Astrocyte (in vitro differentiated cells and primary cell): ENCODE measurements around the gene XIRP1. TPM values are rescaled to one million over a fixed set of nuclear protein-coding genes. Genes with fewer than 3 reads are reported as not detected.
"Not testable (repeated sequence)": the region's sequence is repeated elsewhere in the genome, so short reads cannot be mapped to it uniquely, and the experiment has no call there.

Experiments
- DNase-seq: peaks from one replicate; pipeline ENCODE4 v3.0.0-alpha.2; 2010; ENCODE audit warnings: low read depth
- FAIRE-seq: peaks from 2 replicates; lab custom pipeline; 2011; peaks lifted over from hg19 to GRCh38; lab: Jason Lieb, UNC
- H2AFZ ChIP-seq: 2 replicates; pipeline ENCODE4 v1.6.0; 2012; ENCODE audit warnings: low read depth, low read length, inconsistent platforms
- H3K27ac ChIP-seq: 2 replicates; pipeline ENCODE4 v1.5.1; 2011; ENCODE audit warnings: low read depth, low read length, inconsistent platforms
- H3K27me3 ChIP-seq: 2 replicates; pipeline ENCODE4 v1.6.0; 2011; ENCODE audit warnings: low read length, inconsistent platforms; ENCODE audit not compliant: insufficient read depth
- H3K36me3 ChIP-seq: 2 replicates; pipeline ENCODE4 v1.5.1; 2011; ENCODE audit warnings: low read length, inconsistent platforms; ENCODE audit not compliant: insufficient read depth
- H3K4me1 ChIP-seq: 2 replicates; pipeline ENCODE4 v1.5.1; 2011; ENCODE audit warnings: low read length, inconsistent platforms; ENCODE audit not compliant: insufficient read depth
- H3K4me2 ChIP-seq: 2 replicates; pipeline ENCODE4 v1.6.0; 2012; ENCODE audit warnings: low read length, inconsistent platforms
- H3K4me3 ChIP-seq: 2 replicates; pipeline ENCODE4 v1.5.1; 2011; ENCODE audit warnings: low read depth, mild to moderate bottlenecking, low read length, inconsistent platforms; ENCODE audit not compliant: insufficient read depth
- H3K79me2 ChIP-seq: 2 replicates; pipeline ENCODE4 v1.6.0; 2012; ENCODE audit warnings: mild to moderate bottlenecking, low read length, inconsistent platforms; ENCODE audit not compliant: insufficient read depth
- H3K9ac ChIP-seq: 2 replicates; pipeline ENCODE4 v1.6.0; 2012; ENCODE audit warnings: mild to moderate bottlenecking, low read length, inconsistent platforms
- H3K9me3 ChIP-seq: 2 replicates; pipeline ENCODE4 v1.5.1; 2012; ENCODE audit warnings: low read depth, mild to moderate bottlenecking, low read length, inconsistent platforms; ENCODE audit not compliant: insufficient read depth
- H4K20me1 ChIP-seq: 2 replicates; pipeline ENCODE4 v1.6.0; 2012; ENCODE audit warnings: low read length, inconsistent platforms; ENCODE audit not compliant: insufficient read depth
- H3K27ac Mint-ChIP-seq: one replicate; pipeline ENCODE4 v1.8.0; 2021; ENCODE audit warnings: mild to moderate bottlenecking, mixed read lengths; ENCODE audit not compliant: unreplicated experiment
- H3K27me3 Mint-ChIP-seq: one replicate; pipeline ENCODE4 v1.8.0; 2021; ENCODE audit warnings: low read depth, mixed read lengths; ENCODE audit not compliant: unreplicated experiment
- H3K36me3 Mint-ChIP-seq: one replicate; pipeline ENCODE4 v1.8.0; 2021; ENCODE audit warnings: low read depth, mixed read lengths; ENCODE audit not compliant: unreplicated experiment
- H3K4me1 Mint-ChIP-seq: one replicate; pipeline ENCODE4 v1.8.0; 2021; ENCODE audit warnings: low read depth, mixed read lengths; ENCODE audit not compliant: unreplicated experiment
- H3K4me3 Mint-ChIP-seq: one replicate; pipeline ENCODE4 v1.8.0; 2021; ENCODE audit warnings: mild to moderate bottlenecking, moderate library complexity, mixed read lengths; ENCODE audit not compliant: unreplicated experiment
- H3K9me3 Mint-ChIP-seq: one replicate; pipeline ENCODE4 v1.8.0; 2021; ENCODE audit warnings: mild to moderate bottlenecking, mixed read lengths; ENCODE audit not compliant: unreplicated experiment
- CTCF ChIP-seq: IDR thresholded peaks from 2 replicates; pipeline ENCODE4 v1.5.1; 2011; ENCODE audit warnings: low read depth, mild to moderate bottlenecking, inconsistent platforms, low read length, moderate library complexity; ENCODE audit not compliant: insufficient read depth
- EZH2 ChIP-seq: IDR thresholded peaks from 2 replicates; pipeline ENCODE4 v1.6.1; 2012; ENCODE audit warnings: mild to moderate bottlenecking, low read length, inconsistent platforms; ENCODE audit not compliant: insufficient read depth
- total RNA-seq: library from RNA; stranded (reverse); gene quantifications from 2 replicates; pipeline ENCODE4 v1.2.1, GENCODE V29; 2021

Gene XIRP1
- total RNA-seq, 1 donor from 2014 or later: 1.1 TPM

- no peak overlapping the region for H3K4me3 Mint-ChIP-seq
- H3K4me1 Mint-ChIP-seq: no peaks in the 10 kb centered on the region
- no peak overlapping the region for H2AFZ ChIP-seq
- no peaks in the 10 kb centered on the region for H3K9me3 ChIP-seq
- no peak overlapping the region for H3K4me3 ChIP-seq
- FAIRE-seq (no peak), DNase-seq (no peak)
- no peak overlapping the region for H3K27ac Mint-ChIP-seq
- TF ChIP-seq EZH2 (no peak), CTCF (no peak)
- peaks cover 1% of the 10 kb centered on the region for H3K9me3 Mint-ChIP-seq
- peaks cover 18% of the 10 kb centered on the region for H3K27me3 Mint-ChIP-seq
- H3K36me3 Mint-ChIP-seq: no peaks in the 10 kb centered on the region
- no peaks in the 10 kb centered on the region for H3K4me1 ChIP-seq
- H3K9ac ChIP-seq: no peak overlapping the region
- no peaks in the 10 kb centered on the region for H3K36me3 ChIP-seq
- no peaks in the 10 kb centered on the region for H3K79me2 ChIP-seq
- H3K27ac ChIP-seq: no peak overlapping the region
- no peak overlapping the region for H3K4me2 ChIP-seq
- peaks cover 10% of the 10 kb centered on the region for H3K27me3 ChIP-seq
- H4K20me1 ChIP-seq: no peaks in the 10 kb centered on the region
Observed at GRCh38 chr3:39230453-39230852, 38.1 kb upstream of the XIRP1 start.

GRCh38 chr3:39228496-39228895, 36.1 kb upstream of the XIRP1 start:
- DNase-seq (no peak), FAIRE-seq (no peak)
- H3K27ac Mint-ChIP-seq: no peak overlapping the region
- H3K27me3 Mint-ChIP-seq: peaks cover 16% of the 10 kb centered on the region
- H3K27ac ChIP-seq: no peak overlapping the region
- H3K27me3 ChIP-seq: peaks cover 8% of the 10 kb centered on the region
- peaks cover 2% of the 10 kb centered on the region for H3K9me3 Mint-ChIP-seq
- no peak overlapping the region for H2AFZ ChIP-seq
- no peaks in the 10 kb centered on the region for H3K79me2 ChIP-seq
- H3K4me2 ChIP-seq: no peak overlapping the region
- H3K4me3 ChIP-seq: no peak overlapping the region
- H3K4me1 ChIP-seq: no peaks in the 10 kb centered on the region
- H3K36me3 ChIP-seq: no peaks in the 10 kb centered on the region
- no peak for TF ChIP-seq CTCF
- no peak for TF ChIP-seq EZH2
- H3K9me3 ChIP-seq: no peaks in the 10 kb centered on the region
- H3K4me3 Mint-ChIP-seq: no peak overlapping the region
- H4K20me1 ChIP-seq: no peaks in the 10 kb centered on the region
- no peak overlapping the region for H3K9ac ChIP-seq
- H3K36me3 Mint-ChIP-seq: no peaks in the 10 kb centered on the region
- H3K4me1 Mint-ChIP-seq: no peaks in the 10 kb centered on the region

- not testable (repeated sequence) for H3K4me2 ChIP-seq, H3K27ac ChIP-seq, H3K9me3 Mint-ChIP-seq, H2AFZ ChIP-seq, DNase-seq, H3K27me3 ChIP-seq, H3K9me3 ChIP-seq, H3K36me3 Mint-ChIP-seq, H3K4me1 ChIP-seq, H3K36me3 ChIP-seq, H4K20me1 ChIP-seq, H3K9ac ChIP-seq, FAIRE-seq, H3K79me2 ChIP-seq, H3K4me3 ChIP-seq, H3K4me3 Mint-ChIP-seq, H3K4me1 Mint-ChIP-seq, H3K27ac Mint-ChIP-seq
- peaks cover 11% of the 10 kb centered on the region for H3K27me3 Mint-ChIP-seq
Observed at GRCh38 chr3:39227596-39227995, 35.2 kb upstream of the XIRP1 start.
